DOHH2 (cell line): ENCODE data around the gene TFCP2L1.

Source experiments
- CTCF ChIP-seq: fragments of 200-600 bp; sonication (generic); IDR thresholded peaks from one replicate; pipeline ENCODE4 v1.5.1; 2014; ENCODE audit warnings: antibody characterized with exemption, mild to moderate bottlenecking, low read depth, low read length; ENCODE audit not compliant: poor library complexity, severe bottlenecking
- EZH2phosphoT487 ChIP-seq: fragments of 200-600 bp; sonication (generic); IDR thresholded peaks from 2 replicates; pipeline ENCODE4 v1.6.1; 2017; ENCODE audit warnings: borderline replicate concordance, mild to moderate bottlenecking, antibody characterized with exemption, low read length, moderate library complexity, mixed read lengths

- TF ChIP-seq CTCF, result no peak
- TF ChIP-seq EZH2phosphoT487, result no peak
Observed at GRCh38 chr2:121196849-121197155, 88.2 kb downstream of the TFCP2L1 start.
